ENCODE measurements around the gene MRTFA. TPM values are rescaled to one million over a fixed set of nuclear protein-coding genes. Genes with fewer than 3 reads are reported as not detected.

Gene MRTFA
- total and polyA plus RNA-seq, 2 of the 13 experiments (the other 11 are each of a cell fraction or from before 2014, with no cell fraction given) = 2.4 to 8.2 TPM

- H3K4me3 ChIP-seq (replicated peaks in 1 of 3; ENCODE audit: insufficient read depth in 1 of 3, low read depth in 2 of 3, low read length in 3 of 3) = no peak overlapping the region
- H3K36me3 ChIP-seq (replicated peaks in 1 of 2; ENCODE audit: control insufficient read depth in 1 of 2, insufficient read depth in 2 of 2, low read length in 2 of 2) = no peaks in the 10 kb centered on the region
- H3K9me3 ChIP-seq (ENCODE audit: low read length) = no peaks in the 10 kb centered on the region
- no peaks in the 10 kb centered on the region for H4K20me1 ChIP-seq (ENCODE audit: insufficient read depth, low read length)
- H3K4me1 ChIP-seq (ENCODE audit: insufficient read depth, low read length) = peaks cover 33% of the 10 kb centered on the region
- intact Hi-C loops (cut with micrococcal nuclease; ENCODE audit: unreplicated experiment) (no loop called here), in situ Hi-C loops (cut with HindIII; ENCODE audit: extremely low pct_ligation_motif_present, low pct_unique_long_range_greater_than_20kb) (no loop called here)
- H2AFZ ChIP-seq (ENCODE audit: low read length) = no peak overlapping the region
- no peak overlapping the region for H3K4me2 ChIP-seq (ENCODE audit: low read depth, low read length)
- TF ChIP-seq HDAC6 (IDR thresholded peaks at IDR 0.05; ENCODE audit: low read depth, low read length) (no peak), ZNF333 (CRISPR knock-in tag; IDR thresholded peaks at IDR 0.05; ENCODE audit: borderline replicate concordance) (no peak), ZNF761 (CRISPR knock-in tag; conservative IDR thresholded peaks at IDR 0.05) (no peak), SYNCRIP (IDR thresholded peaks at IDR 0.05; ENCODE audit: insufficient read depth, low read depth, low read length) (no peak), YEATS4 (CRISPR knock-in tag; IDR thresholded peaks at IDR 0.05; ENCODE audit: borderline replicate concordance) (no peak), ZNF350 (CRISPR knock-in tag; IDR thresholded peaks at IDR 0.05; ENCODE audit: borderline replicate concordance, low read depth) (no peak), ZNF703 (CRISPR knock-in tag; IDR thresholded peaks at IDR 0.05; ENCODE audit: borderline replicate concordance) (no peak), DRAP1 (CRISPR knock-in tag; IDR thresholded peaks at IDR 0.05) (no peak), HBP1 (CRISPR knock-in tag; IDR thresholded peaks at IDR 0.05; ENCODE audit: low read depth) (no peak), HINFP (CRISPR knock-in tag; IDR thresholded peaks at IDR 0.05; ENCODE audit: low read depth) (no peak), MAX (IDR thresholded peaks at IDR 0.05) (no peak), THAP7 (CRISPR knock-in tag; IDR thresholded peaks at IDR 0.05) (no peak), FOXC1 (CRISPR knock-in tag; IDR thresholded peaks at IDR 0.05; ENCODE audit: borderline replicate concordance) (no peak), ZFP62 (CRISPR knock-in tag; IDR thresholded peaks at IDR 0.05) (no peak), NCOA2 (CRISPR knock-in tag; IDR thresholded peaks at IDR 0.05) (no peak), ZBTB7B (CRISPR knock-in tag; IDR thresholded peaks at IDR 0.05) (no peak)
- H3K79me2 ChIP-seq (ENCODE audit: insufficient read depth, low read length) = no peaks in the 10 kb centered on the region
- DNase-seq (ENCODE audit: low spot score) (no peak), ATAC-seq (no peak), FAIRE-seq (no peak)
- no TSS peak for BruUV-seq (replicated peaks)
- ChIA-PET CTCF (ENCODE audit: low intra/inter-chr PET ratio, low total read pairs) (no interaction called here), POLR2A (no interaction called here)
- WGBS (ENCODE audit: low lambda C conversion rate) = 85% methylated on average over 4 of the region's 4 CpGs
- no peaks in the 10 kb centered on the region for H3K27me3 ChIP-seq (ENCODE audit: control insufficient read depth in 1 of 2, insufficient read depth in 2 of 2, low read length in 2 of 2)
- H3K27ac ChIP-seq (ENCODE audit: extremely low read length, insufficient read depth, low read length) = no peak overlapping the region
- no peak overlapping the region for H3K9ac ChIP-seq (ENCODE audit: insufficient read depth, low read depth, low read length)
Observed at GRCh38 chr22:40642316-40642715, 5.8 kb upstream of the MRTFA start.

All from HepG2 (cell line).